ENCODE data around the gene ZMIZ2. TPM values are rescaled to one million over a fixed set of nuclear protein-coding genes. Genes with fewer than 3 reads are reported as not detected.

Gene ZMIZ2
- total and polyA plus RNA-seq, 2 donors (not counting 1 experiment from before 2014, with no cell fraction given), result 254 to 442 TPM

DNA sequence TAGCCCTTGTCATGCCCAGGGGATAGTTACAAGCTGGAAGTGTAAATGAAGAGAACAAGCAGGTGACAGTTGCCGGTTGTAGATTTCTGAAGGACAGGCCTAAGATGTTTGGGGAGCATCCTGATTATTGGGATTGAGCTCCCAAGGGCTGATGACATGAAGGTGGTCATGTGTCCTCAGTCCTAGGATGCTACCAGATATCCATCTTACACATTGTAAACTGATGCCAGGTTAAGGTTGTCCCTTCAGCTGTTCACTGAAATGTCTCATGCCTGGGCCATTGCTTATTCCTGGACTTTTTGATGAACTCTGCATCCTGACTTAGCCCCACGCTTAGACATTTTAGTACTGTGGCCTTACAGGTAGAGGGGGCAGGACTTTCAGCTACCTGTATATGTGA lies 1.3 kb downstream of the ZMIZ2 start:
- Histone ChIP-seq H2AFZ (ENCODE audit: insufficient read depth, low read depth, low read length, poor library complexity, severe bottlenecking) (no peak overlapping the region), H3K27me3 (replicated peaks in 1 of 4; ENCODE audit: control extremely low read depth in 1 of 4, control insufficient read depth in 3 of 4, insufficient read depth in 4 of 4, low read length in 3 of 4) (no peaks in the 10 kb centered on the region), H3K36me3 (replicated peaks in 1 of 2; ENCODE audit: control extremely low read depth in 1 of 2, control insufficient read depth in 1 of 2, extremely low read depth in 1 of 2, insufficient read depth in 2 of 2, low read length in 1 of 2) (peaks cover 0 to 17% of the 10 kb centered on the region in 2 experiments), H3K9me3 (ENCODE audit: control extremely low read depth in 1 of 3, control insufficient read depth in 2 of 3, insufficient read depth in 1 of 3, low read length in 2 of 3) (no peaks in the 10 kb centered on the region), H3K79me2 (ENCODE audit: control insufficient read depth, insufficient read depth, low read length) (peaks cover 60% of the 10 kb centered on the region), H3K4me2 (replicated peaks; ENCODE audit: low read depth, low read length, poor library complexity, severe bottlenecking) (peak overlapping the region; percentile 85), H3K4me1 (ENCODE audit: control insufficient read depth in 2 of 2, insufficient read depth in 2 of 2, low read length in 2 of 2) (peaks cover 60 to 65% of the 10 kb centered on the region in 2 donors), H4K20me1 (ENCODE audit: control insufficient read depth, insufficient read depth, low read length, poor library complexity, severe bottlenecking) (peaks cover 20% of the 10 kb centered on the region), H3K9ac (ENCODE audit: low read length) (peak overlapping the region; percentile 77), H3K27ac (ENCODE audit: low read length in 2 of 2) (peak overlapping the region; percentile 96 to 97), H3K4me3 (ENCODE audit: control extremely low read depth in 1 of 5, extremely low read depth in 1 of 5, insufficient read depth in 1 of 5, low read depth in 2 of 5, low read length in 4 of 5) (peak overlapping the region; percentile 40 to 89 (median 74))
- H3K4me1 Mint-ChIP-seq, result peaks cover 60% of the 10 kb centered on the region
- ChIA-PET CTCF (interaction anchor here (1.0 to 4.0 kb wide), 7 partner anchors 19 to 277 kb away, joined by 3 to 37 read pairs (median 11); partner anchors contain the start of genes H2AZ2 and OGDH), POLR2A (interaction anchor here (1.1 to 3.2 kb wide), 13 partner anchors 19 to 177 kb away, joined by 3 to 29 read pairs (median 6); partner anchors contain the start of genes DDX56, H2AZ2, OGDH and TMED4)
- 67% methylated on average over 1 of the region's 2 CpGs for WGBS (ENCODE audit: insufficient coverage)
- H3K9me3 Mint-ChIP-seq (ENCODE audit: insufficient read depth), result no peaks in the 10 kb centered on the region
- H3K27ac Mint-ChIP-seq, result peak overlapping the region; percentile 97
- DNase-seq (peak; percentile 42), ATAC-seq (ENCODE audit: low read depth) (no peak)
- H3K27me3 Mint-ChIP-seq, result no peaks in the 10 kb centered on the region
- TF ChIP-seq EZH2 (IDR thresholded peaks at IDR 0.05; ENCODE audit: borderline replicate concordance, insufficient read depth, low read depth, low read length, poor library complexity, severe bottlenecking), result no peak
- TF ChIP-seq, protein P1, sequence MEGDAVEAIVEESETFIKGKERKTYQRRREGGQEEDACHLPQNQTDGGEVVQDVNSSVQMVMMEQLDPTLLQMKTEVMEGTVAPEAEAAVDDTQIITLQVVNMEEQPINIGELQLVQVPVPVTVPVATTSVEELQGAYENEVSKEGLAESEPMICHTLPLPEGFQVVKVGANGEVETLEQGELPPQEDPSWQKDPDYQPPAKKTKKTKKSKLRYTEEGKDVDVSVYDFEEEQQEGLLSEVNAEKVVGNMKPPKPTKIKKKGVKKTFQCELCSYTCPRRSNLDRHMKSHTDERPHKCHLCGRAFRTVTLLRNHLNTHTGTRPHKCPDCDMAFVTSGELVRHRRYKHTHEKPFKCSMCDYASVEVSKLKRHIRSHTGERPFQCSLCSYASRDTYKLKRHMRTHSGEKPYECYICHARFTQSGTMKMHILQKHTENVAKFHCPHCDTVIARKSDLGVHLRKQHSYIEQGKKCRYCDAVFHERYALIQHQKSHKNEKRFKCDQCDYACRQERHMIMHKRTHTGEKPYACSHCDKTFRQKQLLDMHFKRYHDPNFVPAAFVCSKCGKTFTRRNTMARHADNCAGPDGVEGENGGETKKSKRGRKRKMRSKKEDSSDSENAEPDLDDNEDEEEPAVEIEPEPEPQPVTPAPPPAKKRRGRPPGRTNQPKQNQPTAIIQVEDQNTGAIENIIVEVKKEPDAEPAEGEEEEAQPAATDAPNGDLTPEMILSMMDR (IDR thresholded peaks at IDR 0.05), result no peak
- H3K4me3 Mint-ChIP-seq, result peak overlapping the region; percentile 88
- intact Hi-C loops (cut with micrococcal nuclease), result loop anchor here (2.0 to 5.0 kb wide), 5 partner anchors 111 to 361 kb away; partner anchors contain the start of genes NUDCD3 and TBRG4

DNA sequence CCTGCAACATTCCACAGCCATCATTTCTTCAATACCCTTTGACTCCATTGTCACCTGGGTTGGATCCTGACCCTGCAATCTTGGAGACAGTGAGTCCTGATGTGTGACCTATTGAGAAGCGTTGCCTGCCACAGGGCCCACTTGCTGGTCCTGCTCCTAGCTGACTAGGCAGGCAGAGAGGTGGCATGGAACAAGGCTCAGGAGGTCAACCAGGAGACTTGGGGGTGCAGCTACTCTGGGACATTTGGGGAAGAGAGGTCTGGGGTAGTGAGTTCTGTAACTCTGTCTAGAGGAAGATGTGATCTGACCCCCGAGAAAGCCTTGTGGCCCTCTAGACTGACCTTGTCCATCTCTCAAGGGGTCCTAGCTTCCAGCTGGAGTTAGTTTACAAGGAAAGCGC lies 1.8 kb downstream of the ZMIZ2 start:
- peaks cover 64 to 69% of the 10 kb centered on the region in 2 donors for H3K4me1 ChIP-seq (ENCODE audit: control insufficient read depth in 2 of 2, insufficient read depth in 2 of 2, low read length in 2 of 2)
- peak overlapping the region; percentile 97 for H3K27ac Mint-ChIP-seq
- ATAC-seq (ENCODE audit: low read depth) (no peak), DNase-seq (no peak)
- H3K27me3 Mint-ChIP-seq, result no peaks in the 10 kb centered on the region
- H3K9me3 ChIP-seq (ENCODE audit: control extremely low read depth in 1 of 3, control insufficient read depth in 2 of 3, insufficient read depth in 1 of 3, low read length in 2 of 3), result no peaks in the 10 kb centered on the region
- peak overlapping the region; percentile 88 for H3K4me3 Mint-ChIP-seq
- peak overlapping the region in 4 of 5 experiments; percentile 68 to 89 (median 76) for H3K4me3 ChIP-seq (ENCODE audit: control extremely low read depth in 1 of 5, extremely low read depth in 1 of 5, insufficient read depth in 1 of 5, low read depth in 2 of 5, low read length in 4 of 5)
- H3K36me3 ChIP-seq (replicated peaks in 1 of 2; ENCODE audit: control extremely low read depth in 1 of 2, control insufficient read depth in 1 of 2, extremely low read depth in 1 of 2, insufficient read depth in 2 of 2, low read length in 1 of 2), result peaks cover 0 to 21% of the 10 kb centered on the region in 2 experiments
- peaks cover 65% of the 10 kb centered on the region for H3K79me2 ChIP-seq (ENCODE audit: control insufficient read depth, insufficient read depth, low read length)
- intact Hi-C loops (cut with micrococcal nuclease), result loop anchor here (2.0 to 5.0 kb wide), 2 partner anchors 237 to 260 kb away; partner anchors contain the start of gene NUDCD3
- H4K20me1 ChIP-seq (ENCODE audit: control insufficient read depth, insufficient read depth, low read length, poor library complexity, severe bottlenecking), result peaks cover 25% of the 10 kb centered on the region
- CTCF ChIA-PET, result interaction anchor here (0.9 to 4.0 kb wide), 9 partner anchors 18 to 385 kb away, joined by 3 to 37 read pairs (median 7); partner anchors contain the start of genes H2AZ2, OGDH and TMED4
- POLR2A ChIA-PET, result interaction anchor here (0.6 to 3.2 kb wide), 10 partner anchors 16 to 177 kb away, joined by 3 to 29 read pairs (median 8); partner anchors contain the start of genes DDX56, H2AZ2 and OGDH
- H3K4me1 Mint-ChIP-seq, result peaks cover 65% of the 10 kb centered on the region
- peak overlapping the region; percentile 96 to 97 for H3K27ac ChIP-seq (ENCODE audit: low read length in 2 of 2)
- H2AFZ ChIP-seq (ENCODE audit: insufficient read depth, low read depth, low read length, poor library complexity, severe bottlenecking), result no peak overlapping the region
- TF ChIP-seq EZH2 (IDR thresholded peaks at IDR 0.05; ENCODE audit: borderline replicate concordance, insufficient read depth, low read depth, low read length, poor library complexity, severe bottlenecking), result no peak
- TF ChIP-seq, protein P1 (IDR thresholded peaks at IDR 0.05), result no peak
- peak overlapping the region; percentile 85 for H3K4me2 ChIP-seq (replicated peaks; ENCODE audit: low read depth, low read length, poor library complexity, severe bottlenecking)
- H3K27me3 ChIP-seq (replicated peaks in 1 of 4; ENCODE audit: control extremely low read depth in 1 of 4, control insufficient read depth in 3 of 4, insufficient read depth in 4 of 4, low read length in 3 of 4), result no peaks in the 10 kb centered on the region
- 66% methylated on average over 3 of the region's 3 CpGs for WGBS (ENCODE audit: insufficient coverage)
- H3K9me3 Mint-ChIP-seq (ENCODE audit: insufficient read depth), result no peaks in the 10 kb centered on the region
- peak overlapping the region; percentile 77 for H3K9ac ChIP-seq (ENCODE audit: low read length)
